AG04450 (cell line): Measurements from ENCODE around the gene PLEKHG4B. TPM values are rescaled to one million over a fixed set of nuclear protein-coding genes. Genes with fewer than 3 reads are reported as not detected.

ENCODE experiments used
- CTCF ChIA-PET: fragments of 300-600, 350-600 bp; formaldehyde crosslinking; extraction: SDS; loops from one replicate; lab custom pipeline; 2022; ENCODE audit warnings: antibody characterized with exemption, inconsistent platforms; lab: Charles Lee
- POLR2A ChIA-PET: fragments of 350-600 bp; formaldehyde crosslinking; extraction: SDS; loops from one replicate; lab custom pipeline; 2021; ENCODE audit warnings: antibody characterized with exemption, inconsistent platforms; lab: Yijun Ruan, JAX
- DNase-seq: peaks from one replicate; pipeline ENCODE4 v3.0.0-alpha.2; 2011; ENCODE audit warnings: low read depth, low spot score
- H3K27ac ChIP-seq: one replicate; pipeline ENCODE4 v1.5.1; 2012; ENCODE audit warnings: low read depth, low read length, control low read depth
- H3K27me3 ChIP-seq: one replicate; pipeline ENCODE4 v1.6.0; 2012; ENCODE audit warnings: low read length; ENCODE audit not compliant: control insufficient read depth, insufficient read depth
- H3K4me3 ChIP-seq: 2 replicates; pipeline ENCODE4 v1.5.1; 2011; ENCODE audit warnings: mild to moderate bottlenecking, low read depth, low read length, control low read depth
- H3K9me3 ChIP-seq: 2 replicates; pipeline ENCODE4 v1.5.1; 2012; ENCODE audit warnings: low read length; ENCODE audit not compliant: control insufficient read depth, insufficient read depth
- CTCF ChIP-seq: IDR thresholded peaks from 2 replicates; pipeline ENCODE4 v1.5.1; 2011; ENCODE audit warnings: low read depth, low read length, control low read depth, inconsistent platforms
- polyA plus RNA-seq: library from polyadenylated mRNA; depleted of rRNA; stranded (reverse); fragments of >200 nt; gene quantifications from 2 replicates; pipeline ENCODE4 v1.2.3, GENCODE V29; 2011

PLEKHG4B gene
- polyA plus RNA-seq, 1 experiment, result 0.24 TPM

GRCh38 chr5:167511-167910 lies 75.5 kb downstream of the PLEKHG4B start:
- TF ChIP-seq CTCF, result no peak
- ChIA-PET CTCF (interaction anchor here (3.5 kb wide), 1 partner anchor 22 kb away, joined by 13 read pairs; no protein-coding TSS in a partner anchor), POLR2A (no interaction called here)
- no peak for DNase-seq
- H3K27me3 ChIP-seq, result no peaks in the 10 kb centered on the region
- no peak overlapping the region for H3K4me3 ChIP-seq
- H3K27ac ChIP-seq, result no peak overlapping the region
- no peaks in the 10 kb centered on the region; the same call in 1 of the 2 replicates for H3K9me3 ChIP-seq

GRCh38 chr5:167982-168660 lies 76.2 kb downstream of the PLEKHG4B start:
- peak; percentile 96 for DNase-seq
- POLR2A ChIA-PET, result interaction anchor here (1.1 kb wide), 1 partner anchor 103 kb away, joined by 3 read pairs; the partner anchor contains the start of gene PDCD6
- H3K27me3 ChIP-seq, result no peaks in the 10 kb centered on the region
- no peak overlapping the region for H3K4me3 ChIP-seq
- H3K9me3 ChIP-seq, result no peaks in the 10 kb centered on the region; the same call in 1 of the 2 replicates
- H3K27ac ChIP-seq, result peak overlapping the region; percentile 92
- no peak for TF ChIP-seq CTCF
- CTCF ChIA-PET, result interaction anchor here (3.5 kb wide), 1 partner anchor 21 kb away, joined by 13 read pairs; no protein-coding TSS in a partner anchor

GRCh38 chr5:169071-169727 lies 77.2 kb downstream of the PLEKHG4B start:
- CTCF ChIA-PET, result interaction anchor here (3.5 kb wide), 1 partner anchor 20 kb away, joined by 13 read pairs; no protein-coding TSS in a partner anchor
- no peak for TF ChIP-seq CTCF
- peak; percentile 38 for DNase-seq
- POLR2A ChIA-PET, result interaction anchor here (0.7 to 1.1 kb wide), 2 partner anchors 34 to 102 kb away, joined by 3 to 8 read pairs; partner anchors contain the start of gene PDCD6
- H3K27ac ChIP-seq, result peak overlapping the region; percentile 92
- H3K27me3 ChIP-seq, result no peaks in the 10 kb centered on the region
- no peak overlapping the region for H3K4me3 ChIP-seq
- no peaks in the 10 kb centered on the region; the same call in 1 of the 2 replicates for H3K9me3 ChIP-seq

- no peak overlapping the region for H3K4me3 ChIP-seq
- no peak for DNase-seq
- TF ChIP-seq CTCF, result no peak
- no peaks in the 10 kb centered on the region; the same call in 1 of the 2 replicates for H3K9me3 ChIP-seq
- ChIA-PET CTCF (interaction anchor here (3.5 kb wide), 1 partner anchor 19 kb away, joined by 13 read pairs; no protein-coding TSS in a partner anchor), POLR2A (no interaction called here)
- H3K27ac ChIP-seq, result no peak overlapping the region
- H3K27me3 ChIP-seq, result no peaks in the 10 kb centered on the region
These were observed 77.7 kb downstream of the PLEKHG4B start for GRCh38 chr5:169728-170094.
